ENCODE measurements around the gene SELENOV.

The SELENOV gene

DNA sequence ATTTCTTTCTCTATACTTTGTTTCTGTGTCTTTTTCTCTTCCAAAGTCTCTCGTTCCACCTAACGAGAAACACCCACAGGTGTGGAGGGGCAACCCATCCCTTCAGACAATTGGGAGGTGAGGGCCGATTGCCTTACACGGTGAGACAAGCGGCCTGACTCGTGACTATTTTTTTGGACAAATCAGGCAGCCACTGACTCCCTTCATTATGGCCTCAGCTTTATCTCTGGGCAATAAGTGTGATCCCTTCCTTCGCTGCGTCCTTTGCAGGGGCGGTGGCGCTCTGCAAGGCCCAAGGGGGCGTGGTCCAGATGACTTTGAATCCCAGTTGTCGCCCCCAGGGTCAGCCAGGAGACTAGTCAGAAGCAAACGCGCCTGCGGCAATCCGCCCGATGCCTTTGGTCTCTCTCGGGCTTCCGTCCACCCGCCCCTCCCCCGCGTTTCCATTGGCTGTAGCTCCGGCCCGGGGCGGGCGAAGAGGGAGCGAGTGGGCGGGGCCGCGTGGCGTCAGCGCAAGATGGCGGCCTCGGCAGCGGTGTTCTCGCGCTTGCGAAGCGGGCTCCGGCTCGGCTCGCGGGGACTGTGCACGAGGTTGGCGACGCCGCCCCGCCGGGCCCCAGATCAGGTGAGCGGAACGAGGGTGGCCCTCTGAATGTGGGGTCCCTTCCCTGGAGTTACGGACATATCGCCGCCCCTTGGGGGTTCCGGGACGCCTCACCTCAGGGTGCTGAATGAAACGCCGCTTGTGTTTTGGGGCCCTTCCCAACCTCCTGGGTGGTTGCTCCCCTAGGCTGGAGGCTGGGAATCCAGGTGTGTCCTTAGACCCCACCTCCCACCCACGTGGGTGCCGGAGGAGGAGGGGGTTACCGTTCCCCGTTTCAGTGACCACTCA is 34.4 kb upstream of the SELENOV start, which contains the start of gene TIMM50:
Gene TIMM50, plus strand, starts transcription at position 502 of the 892 bp plus-strand sequence. Its CDS starts 16 bp downstream, at position 518.
- TF ChIP-seq, protein P1, sequence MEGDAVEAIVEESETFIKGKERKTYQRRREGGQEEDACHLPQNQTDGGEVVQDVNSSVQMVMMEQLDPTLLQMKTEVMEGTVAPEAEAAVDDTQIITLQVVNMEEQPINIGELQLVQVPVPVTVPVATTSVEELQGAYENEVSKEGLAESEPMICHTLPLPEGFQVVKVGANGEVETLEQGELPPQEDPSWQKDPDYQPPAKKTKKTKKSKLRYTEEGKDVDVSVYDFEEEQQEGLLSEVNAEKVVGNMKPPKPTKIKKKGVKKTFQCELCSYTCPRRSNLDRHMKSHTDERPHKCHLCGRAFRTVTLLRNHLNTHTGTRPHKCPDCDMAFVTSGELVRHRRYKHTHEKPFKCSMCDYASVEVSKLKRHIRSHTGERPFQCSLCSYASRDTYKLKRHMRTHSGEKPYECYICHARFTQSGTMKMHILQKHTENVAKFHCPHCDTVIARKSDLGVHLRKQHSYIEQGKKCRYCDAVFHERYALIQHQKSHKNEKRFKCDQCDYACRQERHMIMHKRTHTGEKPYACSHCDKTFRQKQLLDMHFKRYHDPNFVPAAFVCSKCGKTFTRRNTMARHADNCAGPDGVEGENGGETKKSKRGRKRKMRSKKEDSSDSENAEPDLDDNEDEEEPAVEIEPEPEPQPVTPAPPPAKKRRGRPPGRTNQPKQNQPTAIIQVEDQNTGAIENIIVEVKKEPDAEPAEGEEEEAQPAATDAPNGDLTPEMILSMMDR (conservative IDR thresholded peaks at IDR 0.05; ENCODE audit: low read depth, low read length): no peak
- H3K4me3 ChIP-seq (ENCODE audit: low read length): peak within 1 kb of the TSS; percentile 98
- DNase-seq (ENCODE audit: low read depth): peak; percentile 80

DNA sequence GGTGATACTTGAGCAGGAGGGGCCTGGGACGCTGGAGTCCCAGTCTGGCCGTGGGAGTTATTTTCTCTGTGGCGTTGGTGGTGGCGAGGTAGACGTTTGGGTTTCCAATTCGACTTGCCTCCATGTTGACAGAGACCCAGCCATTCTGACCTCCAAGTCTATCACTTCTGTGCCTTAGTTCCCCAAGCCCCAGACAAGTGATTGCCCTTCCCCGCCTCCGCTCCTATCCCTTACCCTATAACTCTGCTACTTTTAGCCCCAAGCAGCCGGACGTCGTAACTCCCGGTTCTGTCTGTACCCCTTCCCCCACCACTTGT is 33.8 kb upstream of the SELENOV start:
- peak overlapping the region; percentile 98 for H3K4me3 ChIP-seq (ENCODE audit: low read length)
- TF ChIP-seq, protein P1 (conservative IDR thresholded peaks at IDR 0.05; ENCODE audit: low read depth, low read length): no peak
- no peak for DNase-seq (ENCODE audit: low read depth)

DNA sequence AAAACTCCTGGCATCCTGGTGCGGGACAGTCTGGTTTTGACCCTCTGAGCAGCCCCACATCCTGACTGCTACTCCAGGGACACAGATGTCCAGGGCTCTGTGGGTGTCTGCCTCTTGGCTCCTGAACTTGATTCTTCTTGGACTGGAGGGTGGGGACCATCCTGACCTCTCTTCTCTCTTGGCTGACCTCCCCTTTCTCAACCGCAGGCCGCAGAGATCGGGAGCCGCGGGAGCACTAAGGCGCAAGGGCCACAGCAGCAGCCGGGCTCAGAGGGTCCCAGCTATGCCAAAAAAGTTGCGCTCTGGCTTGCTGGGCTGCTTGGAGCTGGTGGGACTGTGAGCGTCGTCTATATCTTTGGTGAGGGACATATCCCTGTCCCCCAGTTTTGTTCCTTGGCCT is 33.3 kb upstream of the SELENOV start:
- peak overlapping the region; percentile 98 for H3K4me3 ChIP-seq (ENCODE audit: low read length)
- DNase-seq (ENCODE audit: low read depth): no peak
- TF ChIP-seq, protein P1 (conservative IDR thresholded peaks at IDR 0.05; ENCODE audit: low read depth, low read length): no peak

- DNase-seq (ENCODE audit: low read depth): no peak
- TF ChIP-seq, protein P1 (conservative IDR thresholded peaks at IDR 0.05; ENCODE audit: low read depth, low read length): no peak
- H3K4me3 ChIP-seq (ENCODE audit: low read length): no peak overlapping the region
These were observed 31.8 kb upstream of the SELENOV start for GRCh38 chr19:39483141-39483540.

- TF ChIP-seq, protein P1 (conservative IDR thresholded peaks at IDR 0.05; ENCODE audit: low read depth, low read length): no peak
- no peak for DNase-seq (ENCODE audit: low read depth)
- no peak overlapping the region for H3K4me3 ChIP-seq (ENCODE audit: low read length)
These were observed 25.2 kb upstream of the SELENOV start for GRCh38 chr19:39489756-39490155.

DNA sequence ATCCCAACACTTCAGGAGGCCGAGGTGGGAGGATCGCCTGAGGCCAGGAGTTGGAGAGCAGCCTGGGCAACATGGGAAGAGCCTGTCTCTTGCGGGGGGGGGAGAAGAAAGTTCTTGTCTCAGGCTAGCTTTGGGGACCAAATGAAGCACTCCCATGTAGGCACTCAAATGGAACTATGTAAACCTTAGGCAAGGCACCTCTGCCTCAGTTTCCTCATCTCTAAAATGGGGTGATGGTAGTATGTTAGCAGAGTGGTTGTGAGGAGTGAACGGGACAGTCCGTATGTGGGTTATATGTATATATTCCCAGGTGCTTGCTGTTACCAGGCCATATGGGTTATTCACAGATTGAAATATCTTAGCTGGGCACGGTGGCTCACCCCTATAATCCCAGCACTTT is 22.7 kb upstream of the SELENOV start:
- H3K4me3 ChIP-seq (ENCODE audit: low read length): no peak overlapping the region

More for the DNA sequence above, 22.7 kb upstream of the SELENOV start:
- no peak for DNase-seq (ENCODE audit: low read depth)
- TF ChIP-seq, protein P1 (conservative IDR thresholded peaks at IDR 0.05; ENCODE audit: low read depth, low read length): no peak
